HL-60/S4 (cell line): Measurements from ENCODE around the gene MPIG6B.
"Not testable (repeated sequence)": the region's sequence is repeated elsewhere in the genome, so short reads cannot be mapped to it uniquely, and the experiment has no call there.

Experiments
- in situ Hi-C: fragments of 300-500 bp; cut with MboI; formaldehyde crosslinking; loops from 2 replicates; pipeline ENCODE4 v1.14.3; 2022; ENCODE audit warnings: low sequenced_read_pairs

The MPIG6B gene

DNA sequence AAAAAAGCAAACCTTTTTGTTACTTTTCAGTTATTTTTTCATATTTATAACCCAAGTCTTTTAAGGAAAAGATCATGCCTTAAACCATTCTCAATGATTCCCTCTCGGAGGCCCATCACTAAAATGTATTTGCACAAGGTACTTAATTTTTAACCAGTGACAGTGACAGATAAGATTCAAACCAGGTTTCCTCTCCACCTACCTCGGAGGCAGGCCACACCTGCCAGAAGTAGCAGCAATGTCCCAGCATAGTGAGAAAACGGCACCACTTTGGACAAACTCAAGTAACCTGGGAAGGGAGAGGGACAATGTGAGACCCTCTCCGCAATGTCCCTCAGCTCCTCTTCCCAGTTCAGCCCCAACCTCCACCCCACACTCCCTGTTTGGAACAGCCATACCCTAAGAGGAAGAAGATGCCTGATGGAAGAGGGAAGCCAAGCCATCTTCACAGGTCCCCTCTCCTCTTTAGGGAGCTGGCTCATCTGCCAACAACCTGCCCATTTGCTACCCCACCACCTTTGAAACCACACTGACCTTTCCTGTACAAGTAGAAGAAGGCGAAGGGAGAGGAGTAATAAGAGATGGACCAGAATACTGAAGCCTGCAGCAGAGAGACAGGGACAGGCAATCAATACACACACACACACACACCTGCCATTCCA lies 22.3 kb upstream of the MPIG6B start:
- in situ Hi-C loops, result no loop called here

DNA sequence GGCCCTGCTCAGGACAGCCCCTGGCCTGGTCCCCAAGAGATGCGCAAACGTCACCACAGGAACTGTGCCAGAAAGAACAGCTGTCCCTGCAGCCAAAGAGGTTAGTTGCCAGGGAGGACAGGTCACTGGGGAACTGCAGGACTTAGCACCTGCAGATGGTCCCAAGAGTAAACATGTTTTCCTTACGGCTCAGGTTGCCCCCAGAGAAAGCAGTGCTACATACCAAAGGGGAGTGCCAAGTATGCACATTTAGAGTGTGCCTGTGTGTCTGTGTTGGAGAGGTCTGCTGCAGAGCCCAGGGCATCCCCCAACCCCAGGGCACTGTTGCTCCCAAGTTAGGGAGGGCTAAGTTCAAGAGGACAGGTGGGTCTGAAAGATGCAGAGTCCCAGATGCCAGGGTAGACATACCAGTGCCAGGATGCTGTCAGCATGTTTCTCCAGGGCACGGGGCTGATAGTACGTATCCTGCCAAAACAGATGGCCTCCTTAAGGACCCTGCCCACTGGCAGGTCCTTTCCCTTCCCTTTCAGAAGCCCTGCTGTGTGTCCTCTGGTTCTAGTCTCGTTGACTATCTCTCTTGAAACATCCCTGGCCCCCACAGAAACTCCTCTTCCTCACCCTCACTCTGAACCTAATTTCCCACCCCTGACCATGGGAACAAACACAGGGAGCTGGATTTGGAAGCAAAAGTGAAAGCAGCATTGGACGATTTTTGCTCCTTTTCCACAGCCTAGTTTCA lies 21.3 kb upstream of the MPIG6B start:
- in situ Hi-C loops, result no loop called here

DNA sequence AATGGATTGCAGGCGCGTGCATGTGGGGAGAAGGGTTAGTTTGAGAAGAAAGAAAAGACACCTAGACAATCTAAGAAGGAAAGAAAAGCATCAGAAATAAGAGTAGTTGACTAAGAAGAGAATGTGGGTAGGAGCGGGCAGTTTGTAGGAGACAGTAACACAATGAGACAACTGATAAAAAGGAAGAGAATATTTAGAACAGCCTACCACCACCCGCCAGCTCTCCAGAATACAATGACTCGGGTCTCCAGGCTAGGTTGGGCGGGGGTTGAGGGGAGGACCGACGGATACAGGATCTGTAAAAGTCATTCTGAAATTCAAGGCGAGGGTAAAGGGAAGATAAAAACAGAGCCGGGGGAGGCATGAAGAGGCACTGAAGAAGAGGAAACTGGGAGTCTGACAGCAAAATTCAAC lies 20.8 kb upstream of the MPIG6B start:
- in situ Hi-C loops, result no loop called here

DNA sequence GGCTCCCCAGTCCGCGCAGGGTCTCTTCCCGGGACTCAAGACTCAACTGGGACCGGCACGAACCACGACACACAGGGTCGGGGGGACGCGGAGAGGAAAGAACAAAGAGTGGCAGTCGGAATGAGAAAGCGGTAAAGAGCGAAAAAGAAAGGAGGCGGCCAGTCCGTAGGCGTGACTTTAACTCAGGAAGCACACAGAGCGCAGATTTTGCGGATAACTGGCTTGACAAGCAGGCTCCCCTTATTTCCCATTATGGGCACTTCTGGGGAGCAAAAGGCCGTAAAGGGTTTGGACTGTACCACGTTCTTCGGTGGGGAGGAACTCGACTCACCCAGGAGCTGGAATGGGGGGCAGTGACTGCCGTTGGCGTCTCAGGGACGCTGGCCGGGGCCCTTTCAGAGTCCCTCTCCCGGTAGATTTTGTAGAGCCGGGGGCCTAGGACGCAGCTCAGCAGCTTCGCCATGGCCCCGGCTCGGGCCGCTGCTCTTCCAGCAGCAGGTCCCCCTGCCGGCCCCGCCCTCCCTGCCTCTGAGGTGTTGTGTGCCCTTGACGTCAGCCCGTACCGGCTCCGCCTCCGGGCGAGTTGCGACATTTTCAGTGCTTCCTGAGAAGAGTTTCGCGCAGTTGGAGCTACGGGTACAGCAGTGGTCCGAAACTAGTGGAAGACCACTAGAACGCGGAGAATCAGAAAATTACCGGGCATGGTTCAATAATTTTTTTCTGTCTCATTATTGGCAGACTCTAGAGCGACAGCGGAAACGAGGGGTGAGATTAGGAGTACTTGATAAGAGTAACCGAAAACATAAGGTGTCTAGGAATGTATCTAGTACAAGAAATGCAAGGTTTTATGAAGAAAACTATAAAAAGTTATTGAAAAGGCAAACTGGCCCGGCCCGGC lies 20.1 kb upstream of the MPIG6B start, which contains the start of gene ABHD16A:
ABHD16A (minus strand) TSS at position 506 of the 898 bp plus-strand sequence; CDS start at position 463, 43 bp downstream.
- in situ Hi-C loops, result no loop called here

DNA sequence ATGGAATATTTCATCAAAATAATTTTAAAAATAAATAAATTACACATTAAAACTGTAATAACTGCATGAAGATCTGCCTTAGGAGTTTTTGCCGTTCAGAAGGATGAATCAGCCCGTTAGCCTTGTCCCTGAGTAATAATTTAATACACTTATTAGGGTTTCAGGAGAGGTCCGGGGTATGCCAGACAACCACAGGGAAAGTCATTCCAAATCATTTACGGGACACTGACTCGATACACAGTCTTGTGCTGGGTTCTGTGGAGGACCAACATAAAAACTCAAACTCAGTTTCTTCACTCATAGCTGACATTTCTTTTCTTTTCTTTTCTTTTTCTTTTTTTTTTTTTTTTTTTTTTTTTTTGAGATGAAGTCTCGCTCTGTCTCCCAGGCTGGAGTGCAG lies 17.2 kb upstream of the MPIG6B start:
- in situ Hi-C loops, result no loop called here

DNA sequence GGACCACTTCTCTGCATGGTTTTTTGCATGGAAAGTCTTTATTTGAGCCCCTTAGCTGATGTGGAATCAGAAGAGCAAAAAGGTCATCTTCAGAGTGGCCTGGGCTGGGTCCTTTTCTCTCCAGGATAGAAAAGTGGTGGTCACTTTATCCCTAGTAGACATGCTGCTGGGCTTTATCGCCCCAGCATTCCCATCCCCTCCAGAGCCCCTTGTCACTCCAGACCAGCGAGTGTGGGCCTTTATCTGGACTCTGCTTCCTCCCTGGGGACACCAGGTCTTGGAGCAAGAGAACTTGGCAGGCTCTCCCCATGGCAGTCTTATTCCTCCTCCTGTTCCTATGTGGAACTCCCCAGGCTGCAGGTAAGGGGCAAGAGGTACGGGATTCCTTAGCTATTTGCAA lies 16.6 kb upstream of the MPIG6B start, which contains the start of gene LY6G6F:
LY6G6F (plus strand) TSS at position 268 of the 400 bp plus-strand sequence; CDS start at position 309, 41 bp downstream.
- in situ Hi-C loops, result no loop called here

DNA sequence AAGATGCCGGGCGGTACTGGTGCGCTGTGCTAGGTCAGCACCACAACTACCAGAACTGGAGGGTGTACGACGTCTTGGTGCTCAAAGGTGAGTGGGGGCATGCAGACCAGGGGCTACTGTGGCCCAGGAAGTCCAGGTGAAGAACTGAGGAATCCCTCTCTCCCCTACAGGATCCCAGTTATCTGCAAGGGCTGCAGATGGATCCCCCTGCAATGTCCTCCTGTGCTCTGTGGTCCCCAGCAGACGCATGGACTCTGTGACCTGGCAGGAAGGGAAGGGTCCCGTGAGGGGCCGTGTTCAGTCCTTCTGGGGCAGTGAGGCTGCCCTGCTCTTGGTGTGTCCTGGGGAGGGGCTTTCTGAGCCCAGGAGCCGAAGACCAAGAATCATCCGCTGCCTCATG lies 15.5 kb upstream of the MPIG6B start:
- in situ Hi-C loops, result no loop called here

DNA sequence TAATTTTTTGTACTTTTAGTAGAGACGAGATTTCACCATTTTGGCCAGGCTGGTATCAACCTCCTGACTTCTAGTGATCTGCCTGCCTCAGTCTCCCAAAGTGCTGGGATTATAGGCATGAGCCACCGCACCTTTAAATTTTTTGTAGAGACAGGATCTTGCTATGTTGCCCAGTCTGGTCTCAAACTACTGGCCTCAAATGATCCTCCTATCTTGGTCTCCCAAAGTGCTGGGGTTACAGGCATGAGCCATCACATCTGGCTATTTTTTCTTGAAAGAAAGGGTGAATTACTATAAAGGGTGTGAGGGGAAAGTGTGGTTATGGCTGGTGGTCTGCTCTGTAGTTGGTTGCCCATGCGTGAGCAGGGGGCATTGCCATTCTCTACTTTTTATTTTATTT lies 14.9 kb upstream of the MPIG6B start:
- in situ Hi-C loops, result no loop called here

DNA sequence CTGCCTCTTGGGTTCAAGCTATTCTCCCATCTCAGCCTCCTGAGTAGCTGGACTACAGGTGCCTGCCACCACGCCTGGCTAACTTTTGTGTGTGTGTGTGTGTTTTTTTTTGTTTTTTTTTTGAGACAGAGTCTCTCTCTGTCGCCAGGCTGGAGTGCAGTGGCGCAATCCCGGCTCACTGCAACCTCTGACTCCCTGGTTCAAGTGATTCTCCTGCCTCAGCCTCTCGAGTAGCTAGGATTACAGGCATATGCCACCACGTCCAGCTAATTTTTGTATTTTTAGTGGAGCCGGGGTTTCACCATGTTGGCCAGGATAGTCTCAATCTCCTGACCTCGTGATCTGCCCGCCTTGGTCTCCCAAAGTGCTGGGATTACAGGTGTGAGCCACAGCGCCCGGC lies 14.0 kb upstream of the MPIG6B start:
- in situ Hi-C loops, result not testable (repeated sequence)

DNA sequence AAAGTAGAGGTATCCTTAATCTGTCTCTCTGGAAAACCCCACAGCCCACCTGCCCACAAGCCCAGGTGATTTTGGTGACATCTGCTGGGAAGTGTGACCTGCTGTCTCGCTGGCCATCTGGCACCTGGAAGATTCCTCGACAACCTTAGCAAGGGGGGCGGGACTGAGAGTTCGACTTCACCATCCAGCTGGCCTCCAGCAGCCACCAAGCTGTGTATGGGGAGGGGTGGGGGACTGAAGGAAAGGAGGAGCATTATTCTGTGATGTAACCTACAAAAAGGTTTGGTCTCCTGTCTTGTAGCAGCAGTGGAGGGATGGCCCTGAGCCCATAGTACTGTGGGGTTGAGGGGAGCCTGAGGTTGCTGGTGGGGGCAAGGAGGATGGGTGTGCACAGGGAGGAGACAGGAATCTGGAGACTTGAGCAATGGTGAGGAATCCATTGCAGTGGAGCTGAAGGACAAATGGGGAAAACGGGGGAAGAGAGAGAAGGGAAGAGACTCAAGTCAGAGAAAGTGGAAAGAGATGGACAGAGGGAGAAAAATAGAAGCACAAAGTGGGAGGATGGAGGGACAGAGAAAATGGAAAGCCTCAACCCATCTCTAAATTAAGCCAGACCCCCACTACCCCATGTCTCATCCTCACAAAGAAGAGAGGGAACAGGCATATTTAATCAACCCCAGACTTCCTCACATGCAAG lies 12.5 kb upstream of the MPIG6B start:
- in situ Hi-C loops, result no loop called here

DNA sequence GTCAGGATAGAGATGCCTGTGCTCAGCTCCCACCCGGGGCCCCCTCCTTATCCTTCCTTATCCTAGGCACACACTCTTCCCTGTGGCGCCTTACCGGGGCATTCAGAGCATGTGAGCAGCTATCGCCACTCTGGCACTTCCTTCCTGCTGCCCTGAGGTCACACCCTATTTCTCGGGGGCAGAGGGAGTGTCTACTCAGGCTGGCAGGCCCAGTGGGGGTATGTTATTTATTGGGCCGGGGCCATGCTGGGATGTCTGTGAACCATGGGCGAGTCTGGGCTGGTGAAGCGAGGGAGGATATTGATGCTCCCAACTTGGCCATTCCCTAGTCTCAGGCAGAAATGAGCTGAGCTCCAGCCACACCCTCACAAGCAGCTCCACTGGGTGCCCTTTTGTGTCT lies 11.9 kb upstream of the MPIG6B start:
- in situ Hi-C loops, result no loop called here

DNA sequence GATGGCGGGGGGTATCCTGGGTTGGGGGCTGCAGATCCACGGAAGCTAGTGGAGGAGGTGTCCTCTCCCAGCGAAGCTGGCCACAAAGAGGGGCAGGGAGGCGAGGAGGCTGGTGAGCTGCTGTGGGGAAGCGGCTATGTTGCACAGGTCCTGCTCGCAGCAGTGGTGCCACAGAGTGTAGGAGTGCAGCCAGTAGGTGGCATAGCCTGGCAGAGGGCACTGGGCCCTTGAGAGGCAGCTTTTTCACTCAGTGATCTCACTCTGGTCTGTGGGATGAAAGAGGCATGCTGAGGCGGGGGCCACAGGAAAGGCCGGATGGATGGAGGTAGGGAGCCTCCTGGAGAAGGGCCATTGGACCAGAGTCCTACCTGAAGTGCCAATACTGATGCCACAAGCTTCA lies 10.9 kb upstream of the MPIG6B start:
- in situ Hi-C loops, result no loop called here

DNA sequence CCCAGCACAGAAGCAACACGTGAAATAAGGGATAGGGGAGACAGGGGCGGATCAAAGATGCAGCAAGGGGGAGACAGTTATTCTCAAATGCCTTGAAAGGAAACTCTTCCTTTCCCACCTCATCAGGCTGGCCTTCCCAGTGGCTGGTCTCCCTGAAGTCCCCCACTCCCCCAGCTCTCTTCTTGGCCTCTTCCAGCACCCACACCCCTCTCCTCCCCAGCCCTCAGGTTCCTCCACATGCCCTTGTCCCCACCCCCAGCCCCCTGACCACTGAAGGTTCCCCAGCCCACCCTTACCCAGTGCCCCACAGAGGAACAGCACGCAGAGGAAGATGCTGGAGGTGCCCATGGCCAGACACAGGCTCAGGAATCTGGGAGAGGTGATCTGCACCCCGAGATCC lies 9.7 kb upstream of the MPIG6B start:
- in situ Hi-C loops, result no loop called here

DNA sequence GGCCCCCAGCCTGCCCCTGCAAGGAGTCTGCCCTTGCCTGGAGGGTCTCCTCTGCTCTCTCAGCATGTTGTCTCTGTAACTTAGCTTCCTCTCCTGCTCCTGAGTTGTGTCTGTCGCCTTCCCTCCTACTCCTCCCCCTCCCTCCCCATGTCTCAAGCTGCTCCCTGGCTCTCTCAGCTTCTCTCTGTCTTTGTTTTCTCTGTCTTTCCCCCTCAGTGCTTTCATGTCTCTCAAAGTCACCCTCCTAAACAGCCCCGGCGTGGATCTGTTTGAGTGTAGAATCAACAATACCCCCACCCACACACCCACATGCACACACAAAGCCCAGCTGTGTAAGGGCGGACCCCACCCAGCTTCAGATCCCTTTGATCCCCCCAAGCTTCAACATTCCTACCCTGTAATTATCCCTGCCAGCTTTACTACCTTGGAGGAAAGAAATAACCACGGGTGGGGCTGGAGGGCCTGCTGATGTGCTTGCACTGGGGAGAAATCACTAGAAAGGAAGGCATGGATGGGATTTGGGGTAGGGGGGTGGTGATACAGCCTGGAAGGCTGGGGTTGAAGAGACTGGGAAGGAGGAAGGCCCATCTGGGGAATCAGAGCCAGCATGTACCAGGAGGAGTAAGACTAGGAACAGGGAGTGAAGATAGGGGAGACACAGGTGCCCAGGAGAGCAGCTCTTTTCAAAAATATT lies 9.0 kb upstream of the MPIG6B start:
- in situ Hi-C loops, result no loop called here

DNA sequence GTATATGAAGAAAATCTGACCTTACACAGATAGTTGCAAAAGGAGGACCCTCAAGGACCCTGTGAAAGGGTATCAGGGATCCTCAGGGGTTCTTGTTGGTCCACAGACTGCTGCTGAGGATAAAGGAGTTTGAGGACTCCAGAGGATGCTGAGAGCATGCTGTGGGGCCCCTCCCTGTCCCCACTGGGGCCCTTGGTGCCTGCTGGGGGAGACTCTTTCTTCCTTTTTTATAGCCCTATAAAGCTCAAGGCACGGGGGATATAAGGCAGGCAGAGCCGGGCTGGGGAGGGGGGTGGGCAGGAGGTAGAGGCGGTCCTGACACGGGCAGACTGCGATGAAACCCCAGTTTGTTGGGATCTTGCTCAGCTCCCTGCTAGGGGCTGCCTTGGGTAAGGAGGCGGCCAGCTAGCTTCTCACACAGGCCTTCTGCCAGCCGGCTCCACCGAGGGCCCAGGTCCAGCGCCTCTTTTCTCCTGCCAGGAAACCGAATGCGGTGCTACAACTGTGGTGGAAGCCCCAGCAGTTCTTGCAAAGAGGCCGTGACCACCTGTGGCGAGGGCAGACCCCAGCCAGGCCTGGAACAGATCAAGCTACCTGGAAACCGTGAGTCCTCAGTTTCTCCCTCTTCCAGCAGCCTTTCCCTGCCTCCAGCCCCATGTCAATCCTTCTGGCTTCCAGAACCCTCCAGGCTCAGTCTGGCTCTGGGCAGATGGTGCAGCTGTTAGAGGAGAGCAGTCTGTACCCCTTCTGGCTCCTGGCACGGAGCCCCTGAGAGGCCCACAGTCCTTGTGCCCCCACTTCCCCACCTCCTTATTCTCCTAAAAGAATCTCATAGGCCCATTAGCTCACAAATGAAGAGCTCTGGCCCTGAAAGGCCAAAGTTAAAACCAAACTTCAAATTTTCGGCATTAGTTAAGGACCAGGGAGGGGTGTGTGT lies 7.9 kb upstream of the MPIG6B start, which contains the start of gene LY6G6D:
LY6G6D (plus strand) TSS at position 327 of the 937 bp plus-strand sequence; CDS start at position 335, 8 bp downstream.
- in situ Hi-C loops, result no loop called here

DNA sequence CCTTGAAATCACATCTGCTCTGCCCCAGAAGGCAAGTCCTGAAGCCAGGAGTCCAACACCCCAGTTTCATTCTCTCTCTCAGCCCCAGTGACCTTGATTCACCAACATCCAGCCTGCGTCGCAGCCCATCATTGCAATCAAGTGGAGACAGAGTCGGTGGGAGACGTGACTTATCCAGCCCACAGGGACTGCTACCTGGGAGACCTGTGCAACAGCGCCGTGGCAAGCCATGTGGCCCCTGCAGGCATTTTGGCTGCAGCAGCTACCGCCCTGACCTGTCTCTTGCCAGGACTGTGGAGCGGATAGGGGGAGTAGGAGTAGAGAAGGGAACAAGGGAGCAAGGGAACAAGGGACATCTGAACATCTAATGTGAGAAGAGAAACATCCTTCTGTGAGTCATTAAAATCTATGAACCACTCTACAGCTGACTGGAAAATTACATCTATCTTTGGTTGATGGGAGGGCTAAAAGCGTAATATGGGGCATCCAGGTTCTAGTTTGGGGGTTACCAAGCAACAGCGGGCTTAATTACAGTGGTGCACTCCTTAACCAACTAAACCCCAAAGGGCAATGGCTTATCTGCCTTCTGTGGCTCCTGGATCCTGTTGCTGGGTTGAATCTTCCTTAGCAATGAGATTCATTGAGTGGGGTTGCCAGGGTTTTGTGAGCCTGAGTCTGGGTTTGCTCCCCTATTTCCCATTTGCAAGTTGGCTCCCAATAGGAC lies 5.5 kb upstream of the MPIG6B start:
- in situ Hi-C loops, result no loop called here

DNA sequence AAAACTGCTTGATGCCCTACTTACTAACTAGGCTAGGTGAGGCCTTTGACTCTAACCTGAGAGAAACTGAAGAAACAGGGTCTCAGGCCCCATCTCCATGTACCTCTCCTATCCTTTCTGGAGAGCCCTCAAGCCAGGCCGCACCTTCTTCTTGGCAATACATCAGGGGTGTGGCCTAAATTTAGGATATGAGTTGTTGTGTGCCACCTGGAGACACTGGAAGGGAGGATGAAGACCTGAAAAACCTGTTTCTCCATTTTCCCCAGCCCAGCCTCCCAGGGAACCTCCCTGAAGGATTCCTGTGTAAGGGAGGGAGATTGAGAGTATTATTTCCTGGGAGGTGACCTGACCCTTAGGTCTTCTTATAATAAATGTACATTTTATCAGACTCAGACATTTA lies 4.9 kb upstream of the MPIG6B start:
- in situ Hi-C loops, result no loop called here

DNA sequence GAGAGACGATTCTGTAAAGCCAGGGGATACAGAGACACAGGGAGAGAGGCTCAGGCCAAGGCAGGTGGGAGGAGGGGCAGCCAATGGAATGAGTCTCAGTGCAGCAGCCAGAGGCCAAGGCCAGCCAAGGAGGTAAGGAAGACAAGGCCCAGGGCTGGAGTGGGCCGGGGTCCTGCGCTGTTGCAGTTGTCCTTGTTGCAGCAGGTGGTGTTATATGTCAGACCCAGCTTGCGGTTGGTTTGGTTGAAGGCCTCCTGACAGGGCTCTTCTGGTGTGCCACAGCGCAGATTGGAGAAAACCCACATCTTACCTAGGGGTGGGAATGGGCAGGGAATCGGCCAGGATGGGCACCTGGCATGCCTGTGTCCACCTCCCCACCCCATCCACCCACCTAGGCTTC lies 4.2 kb upstream of the MPIG6B start:
- in situ Hi-C loops, result no loop called here
